ENCODE results near the gene LIFR.

The LIFR gene

DNA sequence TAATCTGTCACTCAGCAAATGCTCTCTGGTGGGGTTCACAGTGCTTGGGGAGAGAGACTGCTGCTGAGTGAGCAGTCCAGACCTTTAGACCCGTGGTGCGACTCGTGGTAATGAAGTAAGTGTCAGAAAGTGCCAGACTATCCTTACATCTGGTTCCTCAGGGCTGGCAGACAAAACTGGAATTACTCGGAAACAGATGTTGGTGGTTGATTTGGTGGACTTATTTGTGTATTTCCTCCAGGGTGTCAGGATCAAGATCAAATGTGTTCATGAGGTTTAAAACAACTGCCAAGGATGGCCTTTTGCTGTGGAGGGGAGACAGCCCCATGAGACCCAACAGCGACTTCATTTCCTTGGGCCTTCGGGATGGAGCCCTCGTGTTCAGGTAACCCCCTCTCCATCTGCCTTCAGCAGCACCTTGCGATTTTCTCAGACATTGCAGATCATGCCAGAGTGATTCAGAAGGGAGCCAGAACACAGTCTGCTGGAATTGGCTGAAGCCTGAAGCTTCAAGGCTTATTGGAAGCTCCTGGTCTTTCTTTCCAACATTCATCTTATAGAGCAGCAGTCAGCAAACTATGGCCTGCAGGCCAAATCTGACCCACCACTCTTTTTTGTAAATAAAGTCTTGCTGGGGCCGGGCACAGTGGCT, 105.2 kb downstream of the LIFR start:
- no peak overlapping the region for H3K4me3 ChIP-seq (ENCODE audit: low read depth, low read length)
- TF ChIP-seq, protein P1, sequence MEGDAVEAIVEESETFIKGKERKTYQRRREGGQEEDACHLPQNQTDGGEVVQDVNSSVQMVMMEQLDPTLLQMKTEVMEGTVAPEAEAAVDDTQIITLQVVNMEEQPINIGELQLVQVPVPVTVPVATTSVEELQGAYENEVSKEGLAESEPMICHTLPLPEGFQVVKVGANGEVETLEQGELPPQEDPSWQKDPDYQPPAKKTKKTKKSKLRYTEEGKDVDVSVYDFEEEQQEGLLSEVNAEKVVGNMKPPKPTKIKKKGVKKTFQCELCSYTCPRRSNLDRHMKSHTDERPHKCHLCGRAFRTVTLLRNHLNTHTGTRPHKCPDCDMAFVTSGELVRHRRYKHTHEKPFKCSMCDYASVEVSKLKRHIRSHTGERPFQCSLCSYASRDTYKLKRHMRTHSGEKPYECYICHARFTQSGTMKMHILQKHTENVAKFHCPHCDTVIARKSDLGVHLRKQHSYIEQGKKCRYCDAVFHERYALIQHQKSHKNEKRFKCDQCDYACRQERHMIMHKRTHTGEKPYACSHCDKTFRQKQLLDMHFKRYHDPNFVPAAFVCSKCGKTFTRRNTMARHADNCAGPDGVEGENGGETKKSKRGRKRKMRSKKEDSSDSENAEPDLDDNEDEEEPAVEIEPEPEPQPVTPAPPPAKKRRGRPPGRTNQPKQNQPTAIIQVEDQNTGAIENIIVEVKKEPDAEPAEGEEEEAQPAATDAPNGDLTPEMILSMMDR (IDR thresholded peaks at IDR 0.05; ENCODE audit: low read depth, low read length, missing control alignments), result no peak
- no peak for DNase-seq (ENCODE audit: low read depth)

DNA sequence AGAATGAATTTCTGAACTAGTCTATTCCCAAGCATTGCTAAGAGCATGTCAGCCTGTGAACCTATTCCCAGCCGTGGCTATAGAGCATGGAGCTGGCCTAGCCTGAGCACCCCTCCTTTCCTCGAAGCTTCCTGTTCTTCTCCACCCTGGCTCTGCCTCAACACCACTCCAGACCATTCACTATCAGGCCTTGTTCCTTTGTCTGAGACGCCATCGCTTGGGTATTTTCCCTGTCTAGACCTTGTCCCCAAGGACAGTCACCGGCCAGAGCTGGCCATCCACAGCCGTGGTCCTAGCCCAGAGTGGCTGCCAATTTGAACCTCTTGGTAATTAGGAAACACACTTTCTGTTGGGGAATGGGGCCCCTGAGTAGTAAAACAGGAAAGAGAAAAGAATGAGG, 105.8 kb downstream of the LIFR start:
- DNase-seq (ENCODE audit: low read depth), result no peak
- no peak overlapping the region for H3K4me3 ChIP-seq (ENCODE audit: low read depth, low read length)
- TF ChIP-seq, protein P1 (IDR thresholded peaks at IDR 0.05; ENCODE audit: low read depth, low read length, missing control alignments), result no peak

DNA sequence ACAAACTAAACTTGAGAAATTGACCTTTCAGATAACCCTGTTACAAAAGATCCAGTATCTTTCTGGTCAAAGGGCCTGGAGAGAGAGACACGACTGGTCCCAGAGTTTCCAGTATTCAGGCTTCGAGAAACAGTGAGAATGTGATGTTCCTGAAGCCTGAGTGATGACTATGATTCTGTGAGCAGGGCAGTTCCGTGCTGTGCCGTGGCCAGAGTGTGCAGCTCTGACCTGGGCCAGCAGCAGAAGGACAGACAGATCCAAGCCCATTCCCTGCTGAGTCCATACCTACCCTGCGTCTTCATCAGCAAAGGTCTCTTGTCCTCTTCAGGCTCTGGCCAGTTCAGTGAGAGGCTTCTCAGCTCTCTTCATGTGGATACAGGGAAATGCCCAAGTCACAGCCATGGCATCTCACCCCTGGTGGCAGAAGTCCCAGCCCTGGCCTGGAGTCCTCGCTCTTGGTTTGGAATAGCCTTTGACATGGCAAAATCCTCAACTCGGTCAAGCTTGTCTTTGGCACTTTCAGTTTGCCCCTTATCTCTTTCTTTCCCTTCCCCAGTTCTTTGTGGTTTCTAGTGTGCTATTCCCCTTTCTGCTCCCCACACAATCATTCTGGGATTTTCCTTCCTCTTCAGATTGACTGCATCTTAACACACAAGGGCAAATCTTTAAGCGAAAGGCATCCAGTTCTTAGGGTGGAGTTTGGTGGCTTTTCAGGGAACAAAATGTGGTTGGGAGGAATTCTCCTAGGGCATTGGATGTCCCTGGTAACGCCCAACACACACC, 107.7 kb downstream of the LIFR start:
- no peak for DNase-seq (ENCODE audit: low read depth)
- TF ChIP-seq, protein P1 (IDR thresholded peaks at IDR 0.05; ENCODE audit: low read depth, low read length, missing control alignments), result no peak
- no peak overlapping the region for H3K4me3 ChIP-seq (ENCODE audit: low read depth, low read length)

DNA sequence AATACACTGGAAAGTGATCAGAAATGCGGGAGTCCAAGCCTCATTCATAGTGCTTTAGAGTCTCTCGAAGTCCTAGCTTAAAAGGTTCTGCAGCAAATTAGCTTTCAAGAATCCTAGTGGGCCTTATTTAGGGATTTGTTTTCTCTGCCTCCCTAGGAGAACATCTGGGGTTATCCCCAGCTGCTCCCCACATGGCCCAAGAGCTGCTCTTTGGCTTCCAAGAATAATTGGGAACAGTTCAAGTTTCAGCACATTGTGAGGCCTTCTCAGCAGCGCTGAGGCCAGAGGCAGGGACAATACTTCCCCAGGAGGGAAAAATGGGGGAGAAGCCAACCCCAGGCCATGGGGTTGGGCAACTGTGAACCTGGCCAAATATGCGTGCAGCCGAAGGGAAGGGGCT, 108.7 kb downstream of the LIFR start:
- DNase-seq (ENCODE audit: low read depth), result no peak
- TF ChIP-seq, protein P1 (IDR thresholded peaks at IDR 0.05; ENCODE audit: low read depth, low read length, missing control alignments), result no peak
- no peak overlapping the region for H3K4me3 ChIP-seq (ENCODE audit: low read depth, low read length)

DNA sequence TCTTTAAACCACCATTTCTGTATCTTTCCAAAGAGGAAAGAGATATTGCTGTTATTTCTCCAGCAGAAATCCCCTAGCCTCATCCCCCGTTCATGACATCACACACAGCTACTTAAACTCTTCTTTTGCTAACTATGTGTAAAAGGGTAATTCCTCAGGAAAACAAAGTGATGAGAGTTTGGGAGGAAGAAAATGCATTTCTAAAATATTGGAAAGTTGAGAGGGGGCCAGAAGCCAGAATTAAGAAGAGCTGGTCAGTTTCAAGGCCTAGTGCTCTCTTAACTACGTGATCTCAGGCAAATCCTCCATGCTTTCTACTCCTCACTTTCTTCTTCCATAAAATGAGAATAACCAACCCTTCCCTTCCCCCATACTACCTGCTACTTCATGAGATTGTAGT, 109.4 kb downstream of the LIFR start:
- TF ChIP-seq, protein P1 (IDR thresholded peaks at IDR 0.05; ENCODE audit: low read depth, low read length, missing control alignments), result no peak
- DNase-seq (ENCODE audit: low read depth), result no peak
- H3K4me3 ChIP-seq (ENCODE audit: low read depth, low read length), result no peak overlapping the region

DNA sequence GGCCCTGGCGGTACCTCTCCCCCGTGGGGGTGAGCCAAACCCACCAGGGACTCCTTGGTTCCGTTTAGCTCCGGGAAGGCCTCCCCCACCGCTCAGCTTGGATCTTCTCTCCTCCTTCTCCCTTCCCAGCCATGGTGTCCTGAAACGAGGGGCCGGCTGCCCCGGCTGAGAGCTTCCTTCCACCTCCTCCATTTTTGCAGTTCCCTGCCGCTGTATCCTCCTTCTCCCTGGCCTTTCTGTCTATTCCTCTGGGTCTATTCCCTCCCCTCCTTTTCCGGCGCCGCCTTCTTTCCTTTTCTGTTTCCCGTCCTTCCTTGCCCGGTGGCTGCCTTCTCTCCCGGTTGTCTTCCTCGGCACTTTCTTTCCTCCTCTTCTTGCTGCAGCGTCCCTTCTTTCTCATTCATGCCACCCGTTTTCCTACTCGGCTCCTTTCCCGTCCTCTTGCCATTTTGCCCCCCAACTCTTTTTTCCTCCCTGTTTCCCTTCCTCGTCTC, 110.4 kb downstream of the LIFR start:
- TF ChIP-seq, protein P1 (IDR thresholded peaks at IDR 0.05; ENCODE audit: low read depth, low read length, missing control alignments), result no peak
- DNase-seq (ENCODE audit: low read depth), result no peak
- H3K4me3 ChIP-seq (ENCODE audit: low read depth, low read length), result no peak overlapping the region

Data from GM12864 (cell line).